Hematopoietic multipotent progenitor cell treated with erythropoietin and hydrocortisone succinate and interleukin-3 and kit ligand, for 8 days (in vitro differentiated cells): ENCODE data around the gene SPC25.

Experiments
- DNase-seq: peaks from one replicate; pipeline ENCODE4 v3.0.0-alpha.2; 2015

The SPC25 gene

GRCh38 chr2:168835969-168836368 lies 54.3 kb downstream of the SPC25 start:
- DNase-seq, result no peak

GRCh38 chr2:168831662-168832061 lies 58.6 kb downstream of the SPC25 start:
- no peak for DNase-seq

DNA sequence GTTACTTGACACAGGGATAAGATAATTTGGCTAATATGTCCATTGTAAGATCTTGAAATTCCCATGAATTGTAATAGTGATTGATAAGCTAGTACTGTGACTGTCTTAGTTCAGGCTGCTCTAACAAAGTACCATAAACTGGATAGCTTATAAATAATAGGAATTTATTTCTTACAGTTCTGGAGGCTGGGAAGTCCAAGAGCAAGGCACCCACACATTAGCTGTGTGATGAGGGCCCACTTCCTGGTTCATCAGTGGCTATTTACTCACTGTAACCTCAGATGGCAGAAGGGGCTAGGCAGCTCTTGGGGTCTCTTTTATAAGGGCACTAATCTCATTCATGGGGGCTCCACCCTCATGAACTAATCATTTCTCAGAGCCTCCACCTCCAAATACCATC lies 59.3 kb downstream of the SPC25 start:
- DNase-seq, result no peak

DNA sequence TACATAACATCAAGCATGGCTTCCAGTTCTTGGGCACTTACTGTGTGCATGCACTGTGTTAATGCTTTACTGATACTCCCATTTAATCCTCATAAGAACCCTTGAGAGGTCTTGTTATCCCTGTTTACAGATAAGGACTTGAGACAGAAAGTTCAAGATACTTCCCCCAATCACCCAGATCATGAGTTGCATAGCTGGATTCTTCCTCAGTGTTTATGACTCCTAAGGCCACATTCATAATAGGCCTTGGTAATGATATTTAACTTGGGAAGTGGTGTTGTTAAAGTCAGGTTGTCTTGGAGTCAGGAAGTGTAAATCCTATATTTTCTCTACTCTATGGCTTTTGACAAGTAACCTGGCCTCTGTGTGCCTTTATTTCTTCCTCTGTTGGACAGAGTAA lies 65.1 kb downstream of the SPC25 start:
- no peak for DNase-seq

GRCh38 chr2:168821992-168822391 lies 68.2 kb downstream of the SPC25 start:
- DNase-seq, result no peak

DNA sequence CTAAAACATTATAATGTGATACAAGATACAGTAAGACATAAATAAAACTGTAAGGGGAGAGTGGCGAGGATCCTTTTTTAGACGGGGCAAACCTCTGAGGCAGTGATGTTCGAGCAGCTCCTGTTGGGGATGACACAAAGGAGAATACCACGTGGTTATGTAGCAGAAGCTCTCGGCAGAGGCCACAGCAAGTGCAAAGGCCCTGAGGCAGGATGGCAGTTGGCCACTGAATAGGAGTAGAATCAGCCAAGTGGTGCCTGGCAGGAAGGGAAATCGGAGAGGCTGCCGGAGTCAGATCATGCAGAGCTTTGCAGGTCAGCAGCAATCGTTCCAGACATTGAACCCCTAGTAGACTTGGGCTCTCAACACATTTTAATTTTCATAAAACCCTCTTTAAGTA lies 68.7 kb downstream of the SPC25 start:
- DNase-seq, result no peak
